Activated CD4-positive, alpha-beta T cell treated with anti-CD3 and anti-CD28 coated beads for 24 hours (primary cell): ENCODE data around the gene SPTBN1.

Experiments
- DNase-seq, 2 donors: peaks; one replicate each; pipeline ENCODE4 v3.0.0-alpha.2; 2020; ENCODE audit warnings: low read depth in 2 of 2

The SPTBN1 gene

DNA sequence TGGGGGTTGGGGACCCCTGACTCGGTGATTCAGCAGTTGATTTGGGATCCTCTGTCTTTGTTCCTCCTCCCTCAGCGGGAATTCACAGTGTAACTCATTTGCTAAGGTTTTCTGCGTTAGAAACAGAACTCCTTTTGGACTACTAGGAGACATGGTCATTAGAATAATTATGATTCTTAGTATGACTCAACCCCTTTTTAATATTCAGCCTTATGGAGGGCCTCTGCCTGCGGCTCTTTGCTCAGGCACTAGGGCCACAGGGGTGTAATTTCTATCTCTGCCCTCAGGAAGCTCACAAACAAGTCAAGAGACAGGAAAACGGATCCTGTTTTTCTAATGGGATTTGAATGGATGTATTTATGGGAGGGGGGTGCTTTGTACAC is 117.4 kb downstream of the SPTBN1 start:
- no peak for DNase-seq

- DNase-seq, result no peak
Observed at GRCh38 chr2:54574107-54574859, 118.2 kb downstream of the SPTBN1 start.

DNA sequence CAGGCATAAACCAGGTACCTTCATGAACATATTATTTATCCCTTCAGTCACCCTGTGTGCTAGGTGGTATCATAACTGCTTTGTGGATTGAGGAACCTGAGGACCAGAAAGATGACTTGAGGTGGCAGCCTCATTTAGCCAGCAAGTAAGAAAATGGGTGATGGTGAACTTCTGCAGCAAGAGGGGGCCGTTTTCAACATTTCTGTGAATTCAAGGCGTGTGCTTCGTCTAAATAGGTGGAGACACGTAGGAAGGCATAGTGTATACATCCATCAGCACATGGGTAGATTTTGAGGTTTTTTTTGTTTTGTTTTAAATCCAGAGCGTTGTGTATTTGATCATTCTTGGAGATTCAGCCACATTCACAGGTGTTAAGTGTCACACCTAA is 118.7 kb downstream of the SPTBN1 start:
- DNase-seq, result no peak

GRCh38 chr2:54575379-54575888 is 119.3 kb downstream of the SPTBN1 start:
- no peak for DNase-seq

GRCh38 chr2:54577035-54577434 is 120.9 kb downstream of the SPTBN1 start:
- DNase-seq, result no peak

- DNase-seq, result no peak
Observed at GRCh38 chr2:54577944-54578647, 122.0 kb downstream of the SPTBN1 start.

GRCh38 chr2:54578648-54579045 is 122.5 kb downstream of the SPTBN1 start:
- no peak for DNase-seq

- DNase-seq, result no peak
Observed at GRCh38 chr2:54579061-54579681, 123.0 kb downstream of the SPTBN1 start.

- DNase-seq, result no peak
Observed at GRCh38 chr2:54579682-54580620, 123.8 kb downstream of the SPTBN1 start.

GRCh38 chr2:54581326-54582039 is 125.4 kb downstream of the SPTBN1 start:
- DNase-seq, result no peak

GRCh38 chr2:54582987-54583386 is 126.9 kb downstream of the SPTBN1 start:
- no peak for DNase-seq

DNA sequence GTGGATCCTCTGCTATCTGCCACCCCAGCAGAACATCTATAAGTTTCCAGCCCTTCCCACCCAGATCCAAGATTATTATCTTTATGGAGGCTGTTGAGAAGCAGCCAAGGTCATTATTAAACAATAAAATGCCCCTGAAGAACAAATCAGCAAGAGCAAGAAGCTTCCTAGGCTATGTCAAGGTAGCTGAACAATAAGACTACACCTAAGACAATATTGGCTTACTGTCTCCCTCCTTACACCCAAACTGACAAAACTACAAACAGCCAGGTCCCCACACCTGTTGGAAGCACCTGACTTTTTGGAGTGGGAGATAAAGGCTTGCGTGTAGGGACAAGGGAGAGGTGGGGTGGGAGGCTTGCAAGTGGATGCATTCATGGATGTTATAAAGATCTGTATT is 128.5 kb downstream of the SPTBN1 start:
- no peak for DNase-seq

- no peak for DNase-seq
Observed at GRCh38 chr2:54585136-54585733, 129.1 kb downstream of the SPTBN1 start.

DNA sequence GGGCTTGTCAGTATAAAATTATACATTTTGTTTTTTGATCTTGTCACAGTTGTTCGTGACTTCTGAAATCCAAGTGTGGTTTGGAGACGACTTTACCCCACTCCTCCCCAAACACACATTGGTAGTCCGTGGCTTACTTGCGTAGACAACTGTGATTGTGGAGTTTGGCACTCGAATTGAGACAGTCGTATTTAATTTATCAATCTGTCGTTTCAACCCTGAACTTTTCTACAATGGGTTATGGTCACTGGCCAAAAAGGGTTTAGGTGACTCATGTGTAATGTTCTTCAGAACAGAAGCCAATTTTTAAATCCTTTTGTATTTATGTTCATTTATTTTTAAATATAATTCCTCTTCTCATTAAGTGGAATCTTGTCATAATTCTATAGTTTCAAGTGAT is 129.9 kb downstream of the SPTBN1 start:
- DNase-seq, result no peak

DNA sequence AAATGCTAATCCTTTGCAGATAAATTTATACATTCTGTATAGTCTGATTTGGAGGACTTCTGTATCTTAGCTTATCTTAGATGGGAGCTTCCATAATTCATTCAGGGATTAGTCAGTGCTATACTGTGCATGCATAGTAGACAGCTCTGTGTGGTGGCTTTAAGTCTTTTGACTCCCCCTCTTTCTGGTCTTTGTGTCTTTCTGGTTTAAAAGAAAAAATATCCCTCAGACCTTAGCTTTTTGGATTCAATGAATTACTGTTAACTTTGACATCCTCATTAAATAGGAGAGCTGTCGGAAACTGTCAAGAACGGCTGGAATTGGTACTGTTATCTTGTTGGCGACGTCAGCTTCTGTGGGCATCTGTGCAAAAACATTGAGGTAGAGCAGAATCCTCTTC is 130.4 kb downstream of the SPTBN1 start:
- DNase-seq, result no peak

DNA sequence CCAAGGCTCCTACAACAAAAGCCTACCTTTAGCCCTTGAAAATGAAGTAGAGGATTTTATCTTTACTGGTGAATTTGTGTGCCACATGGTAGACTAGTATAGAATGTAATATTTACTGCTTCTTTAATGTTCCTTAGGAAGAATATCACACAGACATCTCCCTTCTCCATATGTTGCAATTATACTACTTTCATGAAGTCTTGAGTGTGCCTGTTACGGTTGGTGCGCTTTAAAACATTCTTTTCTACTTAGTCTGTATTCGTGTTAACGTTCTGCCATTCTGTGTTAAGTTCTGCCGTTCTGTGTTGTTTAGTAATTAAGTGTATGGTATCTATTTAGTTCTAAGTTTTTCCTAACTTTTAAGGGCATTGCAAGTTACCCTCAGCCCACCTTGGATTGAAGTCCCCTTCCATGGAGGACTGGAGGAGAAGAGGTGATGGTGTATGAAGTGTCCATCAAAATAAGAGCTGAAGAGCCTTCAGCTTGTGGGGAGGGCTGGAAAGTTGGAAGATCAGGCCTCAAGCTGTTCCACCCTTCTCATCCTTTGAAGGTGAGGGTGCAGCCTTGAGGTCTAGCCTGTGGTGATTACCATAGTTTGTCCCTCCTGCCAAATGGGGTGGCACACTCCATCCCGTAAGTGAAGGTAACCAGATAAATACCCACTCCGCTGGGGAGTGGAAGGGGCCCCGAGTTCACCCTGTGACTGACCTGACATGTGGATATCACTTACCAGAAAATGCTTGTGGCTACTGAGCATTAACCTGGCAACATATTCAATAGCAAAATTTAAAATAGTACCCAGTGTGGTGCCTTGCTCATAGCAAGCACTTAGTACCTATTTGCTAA is 131.3 kb downstream of the SPTBN1 start:
- DNase-seq, result no peak

DNA sequence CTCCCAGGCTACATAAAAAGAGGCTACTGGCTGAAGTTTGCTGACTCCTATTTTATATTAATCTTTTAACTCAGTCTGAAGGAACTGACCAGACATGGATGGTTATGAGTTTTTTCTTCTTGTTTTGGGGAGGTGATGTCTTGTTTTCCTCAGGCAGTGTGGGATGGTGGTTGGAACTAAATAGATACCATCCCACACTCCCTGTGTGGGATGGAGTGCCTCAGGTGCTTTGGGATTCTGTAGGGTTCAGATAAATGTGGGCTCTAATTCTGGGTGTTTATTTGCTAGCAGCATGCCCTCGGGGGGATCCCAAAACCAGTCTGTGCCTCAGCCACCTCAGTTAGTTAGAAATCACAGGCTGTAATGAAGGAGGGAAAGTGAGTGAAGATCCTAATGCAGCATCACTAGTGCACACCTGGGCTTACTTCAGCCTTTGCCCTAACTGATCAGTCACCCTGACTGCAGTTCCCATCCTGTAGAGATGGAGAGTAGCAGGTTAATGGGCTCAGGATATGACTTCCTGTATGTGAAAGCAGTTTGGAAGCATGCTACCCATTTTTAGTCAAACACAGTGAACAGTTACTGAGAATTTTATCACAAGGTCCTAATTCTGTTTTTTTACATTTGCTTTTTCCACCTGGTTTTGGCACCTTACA is 132.2 kb downstream of the SPTBN1 start:
- DNase-seq, result no peak

- no peak for DNase-seq
Observed at GRCh38 chr2:54589038-54589339, 132.9 kb downstream of the SPTBN1 start.
